GM21619 (cell line): ENCODE data around the gene GPC1.

Experiments used
- ATAC-seq: cut with Tn5 transposase; IDR thresholded peaks from one replicate; pipeline ENCODE4 v1.9.1; 2021; ENCODE audit not compliant: unreplicated experiment

The GPC1 gene

GRCh38 chr2:240454106-240454901 is 18.8 kb downstream of the GPC1 start:
- ATAC-seq: no peak

- no peak for ATAC-seq
These were observed 19.8 kb downstream of the GPC1 start for GRCh38 chr2:240455272-240455646.

GRCh38 chr2:240455647-240456446 is 20.4 kb downstream of the GPC1 start:
- ATAC-seq: no peak

GRCh38 chr2:240456447-240457222 is 21.2 kb downstream of the GPC1 start:
- ATAC-seq: no peak

GRCh38 chr2:240457223-240458043 is 22.0 kb downstream of the GPC1 start:
- no peak for ATAC-seq

GRCh38 chr2:240458044-240458899 is 22.8 kb downstream of the GPC1 start:
- no peak for ATAC-seq

- no peak for ATAC-seq
These were observed 23.5 kb downstream of the GPC1 start for GRCh38 chr2:240458900-240459391.

- ATAC-seq: no peak
These were observed 24.2 kb downstream of the GPC1 start for GRCh38 chr2:240459401-240460252.

GRCh38 chr2:240460253-240460711 is 24.8 kb downstream of the GPC1 start:
- no peak for ATAC-seq

- no peak for ATAC-seq
These were observed 25.4 kb downstream of the GPC1 start for GRCh38 chr2:240460781-240461431.

- ATAC-seq: no peak
These were observed 26.1 kb downstream of the GPC1 start for GRCh38 chr2:240461471-240462072.

GRCh38 chr2:240462073-240462706 is 26.7 kb downstream of the GPC1 start:
- no peak for ATAC-seq

- ATAC-seq: no peak
These were observed 27.3 kb downstream of the GPC1 start for GRCh38 chr2:240462707-240463273.

GRCh38 chr2:240463274-240463865 is 27.9 kb downstream of the GPC1 start:
- ATAC-seq: no peak

GRCh38 chr2:240463866-240464481 is 28.5 kb downstream of the GPC1 start:
- ATAC-seq: no peak
